Epithelial cell of esophagus (primary cell): ENCODE data around the gene DGKI.
"Not testable (repeated sequence)": the region's sequence is repeated elsewhere in the genome, so short reads cannot be mapped to it uniquely, and the experiment has no call there.

Experiments
- DNase-seq: peaks from one replicate; pipeline ENCODE4 v3.0.0; 2010; ENCODE audit warnings: low read depth
- H3K4me3 ChIP-seq: 2 replicates; pipeline ENCODE4 v1.5.1; 2011; ENCODE audit warnings: mild to moderate bottlenecking, low read length, control low read depth
- CTCF ChIP-seq: IDR thresholded peaks from 2 replicates; pipeline ENCODE4 v1.5.1; 2011; ENCODE audit warnings: low read depth, mild to moderate bottlenecking, low read length, control low read depth, inconsistent platforms; ENCODE audit not compliant: insufficient read depth; ENCODE audit errors: missing control alignments

The DGKI gene

DNA sequence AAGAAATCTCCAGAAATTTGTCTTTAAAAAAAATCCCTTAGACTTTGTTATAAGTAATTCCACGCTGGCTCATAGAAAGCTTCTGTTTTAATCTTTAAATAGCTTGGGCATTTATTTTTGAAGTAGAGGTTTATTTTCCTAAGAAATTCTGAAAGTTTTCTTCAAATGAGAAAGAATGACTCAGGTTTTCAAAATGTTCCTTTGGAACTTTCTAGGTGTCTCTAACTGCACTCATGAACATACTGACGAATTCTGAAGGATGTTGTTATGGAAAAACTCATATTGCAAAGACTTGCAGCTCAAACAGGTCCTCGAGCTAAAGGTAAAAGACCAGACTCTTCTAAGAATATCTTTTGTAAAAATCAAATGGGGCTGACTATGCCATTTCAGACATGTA, 10.7 kb downstream of the DGKI start:
- DNase-seq: no peak
- no peak for TF ChIP-seq CTCF
- H3K4me3 ChIP-seq: no peak overlapping the region

DNA sequence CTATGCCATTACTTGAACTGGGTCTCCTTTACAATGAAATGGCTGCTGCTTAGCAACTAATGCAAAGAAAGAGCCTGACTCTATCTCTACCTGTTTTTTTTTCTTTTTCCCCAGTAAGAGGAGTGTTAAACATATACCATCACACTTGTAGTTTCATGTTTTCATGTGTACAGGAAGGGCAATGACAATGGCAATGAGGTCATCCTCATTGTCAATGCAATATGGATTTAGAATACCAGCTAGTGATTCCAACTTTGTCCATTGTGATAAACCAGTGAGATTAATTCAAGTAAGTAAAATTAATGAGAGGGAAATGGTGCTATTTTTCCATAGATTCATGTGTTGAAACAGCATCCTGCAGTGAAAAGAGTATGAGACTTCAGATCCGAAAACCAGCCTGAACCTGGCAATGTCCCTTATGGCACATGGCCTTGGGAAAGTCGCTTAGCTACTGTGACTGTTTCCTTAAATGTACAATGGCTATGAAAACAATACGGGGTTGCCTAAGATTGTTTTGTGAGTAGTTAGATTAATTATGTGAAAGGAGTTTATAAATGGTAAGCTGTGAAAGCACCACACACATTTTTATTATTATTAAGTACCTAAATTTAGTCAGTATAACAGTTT, 11.2 kb downstream of the DGKI start:
- DNase-seq: no peak
- TF ChIP-seq CTCF: no peak
- H3K4me3 ChIP-seq: no peak overlapping the region

- no peak for TF ChIP-seq CTCF
- no peak for DNase-seq
- H3K4me3 ChIP-seq: no peak overlapping the region
Measured at GRCh38 chr7:137834552-137834951, 12.2 kb downstream of the DGKI start.

DNA sequence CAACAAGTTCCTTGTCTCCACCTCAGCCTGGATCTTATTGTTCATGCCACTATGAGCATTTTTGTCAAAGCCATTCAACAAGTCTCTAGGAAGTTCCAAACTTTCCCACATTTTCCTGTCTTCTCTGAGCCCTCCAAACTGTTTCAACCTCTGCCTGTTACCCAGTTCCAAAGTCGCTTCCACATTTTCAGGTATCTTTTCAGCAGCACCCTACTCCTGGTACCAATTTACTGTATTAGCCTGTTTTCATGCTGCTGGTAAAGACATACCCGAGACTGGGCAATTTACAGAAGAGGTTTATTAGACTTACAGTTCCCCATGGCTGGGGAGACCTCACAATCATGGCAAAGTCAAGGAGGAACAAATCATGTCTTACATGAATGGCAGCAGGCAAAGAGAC, 13.8 kb downstream of the DGKI start:
- DNase-seq, H3K4me3 ChIP-seq: not testable (repeated sequence)

DNA sequence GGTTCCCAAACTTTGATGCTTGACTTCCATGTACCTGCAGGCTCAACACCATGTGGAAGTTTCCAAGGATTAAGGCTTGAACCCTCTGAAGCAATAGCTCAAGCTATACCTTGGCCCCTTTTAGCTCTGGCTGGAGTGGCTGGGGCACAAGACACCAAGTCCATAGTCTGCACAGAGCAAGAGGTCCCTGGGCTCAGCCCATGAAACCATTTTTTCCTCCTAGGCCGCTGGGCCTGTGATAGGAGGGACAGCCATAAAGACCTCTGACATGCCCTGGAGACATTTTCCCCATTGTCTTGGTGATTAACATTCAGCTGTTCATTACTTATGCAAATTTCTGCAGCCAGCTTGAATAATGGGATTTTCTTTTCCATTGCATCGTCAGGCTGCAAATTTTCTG, 14.4 kb downstream of the DGKI start:
- H3K4me3 ChIP-seq: no peak overlapping the region
- no peak for TF ChIP-seq CTCF
- no peak for DNase-seq

DNA sequence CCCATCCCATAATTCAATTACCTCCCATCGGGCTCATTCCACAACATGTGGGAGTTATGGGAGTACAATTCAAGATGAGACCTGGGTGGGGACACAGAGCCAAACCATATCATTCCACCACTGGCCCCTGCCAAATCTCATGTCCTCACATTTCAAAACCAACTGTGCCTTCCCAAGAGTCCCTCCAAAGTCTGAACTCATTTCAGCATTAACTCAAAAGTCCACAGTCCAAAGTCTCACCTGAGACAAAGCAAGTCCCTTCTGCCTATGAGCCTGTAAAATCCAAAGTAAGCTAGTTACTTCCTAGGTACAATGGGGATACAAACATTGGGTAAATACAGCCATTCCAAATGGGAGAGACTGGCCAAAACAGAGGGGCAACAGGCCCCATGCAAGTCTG, 15.2 kb downstream of the DGKI start:
- not testable (repeated sequence) for H3K4me3 ChIP-seq, DNase-seq

GRCh38 chr7:137829337-137829992, 17.3 kb downstream of the DGKI start:
- DNase-seq: no peak
- no peak for TF ChIP-seq CTCF

GRCh38 chr7:137828456-137828855, 18.3 kb downstream of the DGKI start:
- TF ChIP-seq CTCF: no peak
- no peak for DNase-seq

More at GRCh38 chr7:137829337-137829992, 17.3 kb downstream of the DGKI start:
- H3K4me3 ChIP-seq: no peak overlapping the region

More at GRCh38 chr7:137828456-137828855, 18.3 kb downstream of the DGKI start:
- no peak overlapping the region for H3K4me3 ChIP-seq
